AG09319 (cell line): ENCODE results near the gene FBXW9.
A peak's percentile ranks its signal among the peaks of the same experiment; 100 is the strongest.
"Not testable (repeated sequence)": the region's sequence is repeated elsewhere in the genome, so short reads cannot be mapped to it uniquely, and the experiment has no call there.

Experiments used
- DNase-seq: peaks from one replicate; pipeline ENCODE4 v3.0.0-alpha.2; 2010; ENCODE audit warnings: low read depth; ENCODE audit errors: extremely low read depth
- TF ChIP-seq, protein P1 (sequence below): IDR thresholded peaks from 2 replicates; pipeline ENCODE4 v1.5.1; 2011; ENCODE audit warnings: low read depth, mild to moderate bottlenecking, inconsistent platforms, low read length, moderate library complexity

Gene FBXW9

DNA sequence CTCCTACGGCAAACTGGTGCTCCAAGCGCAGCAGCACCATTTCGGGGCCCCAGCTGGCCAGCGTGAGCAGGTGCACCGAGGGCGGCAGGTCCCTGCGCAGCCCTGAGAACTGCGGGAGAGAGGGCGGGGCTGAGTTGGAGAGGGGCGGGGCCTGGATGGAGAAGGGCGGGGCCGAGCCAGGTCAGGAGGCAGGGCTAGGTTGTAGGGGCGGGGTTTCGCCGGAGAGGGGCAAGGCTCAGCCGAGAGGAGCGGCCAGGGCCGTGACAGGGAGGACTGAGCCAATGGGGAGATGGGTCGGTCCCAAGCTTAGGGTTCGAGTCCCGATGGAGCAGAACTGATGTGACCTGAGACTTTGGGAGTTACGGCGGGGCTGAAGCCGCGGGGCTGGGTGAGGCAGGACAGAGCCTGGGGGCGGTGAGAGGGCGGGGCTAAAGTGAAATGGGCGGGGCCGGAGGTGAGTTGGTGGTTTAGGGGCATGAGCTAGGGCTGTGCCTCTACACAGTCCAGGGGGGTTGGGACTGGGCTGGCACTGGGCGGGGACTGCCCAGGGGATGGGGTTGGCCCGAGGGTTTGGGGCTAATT, 48.9 kb downstream of the FBXW9 start:
- DNase-seq = no peak

DNA sequence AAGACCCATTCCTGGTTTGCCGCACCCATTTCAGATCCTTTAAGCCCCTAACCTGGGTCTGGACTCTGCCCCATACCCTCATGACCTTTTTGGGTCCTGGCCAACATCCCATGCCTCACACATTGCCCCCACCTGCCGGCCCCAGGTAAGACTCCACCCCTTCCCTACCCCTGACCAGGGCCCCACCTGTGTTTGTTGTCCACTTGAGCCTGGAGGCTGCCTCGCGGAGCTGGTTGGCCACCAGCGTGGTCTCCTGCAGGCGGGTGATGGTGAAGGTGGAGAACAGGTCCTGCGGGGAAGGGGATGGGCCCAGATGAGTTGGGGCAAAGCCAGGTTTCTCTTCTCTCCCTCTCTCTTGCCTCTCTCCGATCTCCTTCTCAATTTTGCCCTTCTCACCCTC, 49.4 kb downstream of the FBXW9 start:
- DNase-seq = no peak
- TF ChIP-seq, protein P1, sequence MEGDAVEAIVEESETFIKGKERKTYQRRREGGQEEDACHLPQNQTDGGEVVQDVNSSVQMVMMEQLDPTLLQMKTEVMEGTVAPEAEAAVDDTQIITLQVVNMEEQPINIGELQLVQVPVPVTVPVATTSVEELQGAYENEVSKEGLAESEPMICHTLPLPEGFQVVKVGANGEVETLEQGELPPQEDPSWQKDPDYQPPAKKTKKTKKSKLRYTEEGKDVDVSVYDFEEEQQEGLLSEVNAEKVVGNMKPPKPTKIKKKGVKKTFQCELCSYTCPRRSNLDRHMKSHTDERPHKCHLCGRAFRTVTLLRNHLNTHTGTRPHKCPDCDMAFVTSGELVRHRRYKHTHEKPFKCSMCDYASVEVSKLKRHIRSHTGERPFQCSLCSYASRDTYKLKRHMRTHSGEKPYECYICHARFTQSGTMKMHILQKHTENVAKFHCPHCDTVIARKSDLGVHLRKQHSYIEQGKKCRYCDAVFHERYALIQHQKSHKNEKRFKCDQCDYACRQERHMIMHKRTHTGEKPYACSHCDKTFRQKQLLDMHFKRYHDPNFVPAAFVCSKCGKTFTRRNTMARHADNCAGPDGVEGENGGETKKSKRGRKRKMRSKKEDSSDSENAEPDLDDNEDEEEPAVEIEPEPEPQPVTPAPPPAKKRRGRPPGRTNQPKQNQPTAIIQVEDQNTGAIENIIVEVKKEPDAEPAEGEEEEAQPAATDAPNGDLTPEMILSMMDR = no peak

More for the DNA sequence above, 48.9 kb downstream of the FBXW9 start:
- TF ChIP-seq, protein P1 = no peak

DNA sequence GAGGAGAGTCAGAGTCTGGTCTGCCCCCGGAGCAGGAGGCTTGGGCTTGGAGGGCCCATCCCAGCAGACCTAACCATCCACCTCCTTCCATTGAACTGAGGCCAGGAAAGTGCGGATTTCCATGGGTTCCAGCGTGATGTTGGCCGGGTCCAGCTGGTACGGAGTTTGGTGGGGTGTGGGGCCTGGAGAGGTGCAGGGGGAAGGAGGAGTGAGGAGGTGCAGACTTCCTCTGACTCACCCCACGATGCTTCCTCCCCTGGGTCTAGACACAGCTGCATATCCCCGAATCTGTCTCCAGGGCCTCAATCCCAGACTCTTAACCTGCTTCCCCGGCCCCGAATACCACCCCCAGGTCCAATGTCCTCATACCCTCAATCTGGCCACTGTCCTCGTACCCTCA, 49.9 kb downstream of the FBXW9 start:
- DNase-seq = no peak

DNA sequence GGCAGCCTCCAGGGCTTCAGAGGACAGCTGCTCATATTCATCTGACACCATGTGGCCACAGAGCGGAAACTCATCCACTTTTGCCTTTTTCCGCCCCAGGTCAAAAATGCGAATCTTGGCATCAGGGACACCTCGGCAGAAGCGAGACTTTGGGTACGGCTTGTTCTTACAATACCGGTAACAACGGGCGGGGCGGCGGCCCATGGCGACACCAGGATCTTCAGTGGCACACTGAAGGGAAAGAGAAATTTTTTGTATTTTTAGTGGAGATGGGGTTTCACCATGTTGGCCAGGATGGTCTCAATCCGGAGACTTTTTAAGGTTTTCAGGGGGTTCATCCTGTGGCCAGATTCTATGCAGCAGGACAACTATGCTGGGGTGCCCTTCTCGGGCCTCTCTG, 52.7 kb downstream of the FBXW9 start:
- not testable (repeated sequence) for DNase-seq

More for the DNA sequence above, 49.9 kb downstream of the FBXW9 start:
- TF ChIP-seq, protein P1 = no peak

DNA sequence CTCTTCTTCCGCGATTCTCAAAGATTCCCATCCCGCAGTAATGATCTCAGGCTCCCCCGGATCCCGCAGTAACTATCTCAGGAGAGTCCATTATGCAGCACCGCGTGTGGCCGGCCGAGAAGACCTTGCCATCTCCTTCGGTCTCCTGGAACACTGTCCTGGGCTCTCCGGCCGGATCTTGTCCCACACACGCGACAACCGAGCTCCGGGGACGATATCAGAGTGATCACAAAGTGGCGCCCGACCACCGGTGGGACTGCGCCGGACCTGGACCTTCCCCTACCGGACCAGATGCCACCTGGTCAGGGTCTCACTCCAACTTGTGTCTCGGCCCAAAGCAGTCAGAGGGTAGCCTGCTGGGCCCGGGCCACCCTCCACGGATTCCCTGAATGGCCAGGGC, 53.9 kb downstream of the FBXW9 start:
- no peak for DNase-seq
- TF ChIP-seq, protein P1 = no peak

DNA sequence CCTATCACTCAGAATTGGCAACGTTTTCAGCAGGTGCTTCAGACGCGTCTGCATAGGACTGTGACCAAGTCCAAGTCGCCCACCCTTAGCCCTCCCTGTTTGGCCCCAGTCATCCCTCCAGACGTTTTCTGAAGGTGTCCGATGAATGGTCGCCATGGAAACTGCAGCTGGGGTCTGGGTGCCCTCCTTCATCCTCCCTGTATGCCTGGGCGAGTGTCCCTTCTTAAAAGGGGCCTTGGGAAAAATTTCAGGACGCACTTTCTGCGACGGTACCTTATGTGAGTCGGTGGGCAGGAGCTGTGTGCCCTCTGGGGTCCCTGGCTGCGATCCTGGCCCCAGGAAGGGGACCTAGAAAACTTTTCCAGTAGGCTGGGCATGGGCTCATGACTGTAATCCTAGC, 55.0 kb downstream of the FBXW9 start:
- DNase-seq = no peak
- TF ChIP-seq, protein P1 = no peak

DNA sequence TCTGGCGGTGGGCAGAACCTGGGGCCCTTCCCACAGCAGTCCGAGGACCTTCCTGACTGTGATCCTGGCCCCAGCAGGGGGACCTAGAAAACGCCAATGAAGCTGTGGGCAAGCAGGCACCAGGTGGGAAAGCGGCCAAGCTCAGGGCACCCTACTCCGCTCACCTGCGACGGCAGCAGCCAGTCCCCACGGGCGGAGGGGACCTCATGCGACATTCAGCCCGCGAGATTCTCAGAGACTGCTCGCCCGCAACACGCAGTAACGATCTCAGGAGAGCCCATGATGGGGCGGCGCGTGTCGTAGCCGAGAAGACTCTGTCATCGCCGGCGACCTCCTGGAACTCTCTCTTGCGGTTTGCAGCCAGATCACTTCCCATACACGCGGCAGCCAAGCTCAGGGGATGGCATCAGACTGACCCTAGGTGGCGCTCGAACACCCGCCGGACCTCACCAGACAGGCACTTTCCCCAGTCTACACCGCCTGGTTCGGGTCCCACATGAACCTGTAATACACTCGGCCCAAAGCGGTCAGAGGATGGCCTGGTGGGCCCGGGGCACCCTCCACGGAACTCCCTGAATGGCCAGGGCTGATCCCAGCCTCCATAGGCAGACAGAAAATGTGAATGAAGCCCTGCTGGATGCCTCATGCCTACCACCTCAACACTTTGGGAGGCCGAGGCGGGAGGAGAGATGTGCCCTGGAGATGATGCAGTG, 56.4 kb downstream of the FBXW9 start:
- peak; percentile 28 for DNase-seq
- TF ChIP-seq, protein P1 = peak; percentile 87
